HG03280 (cell line): Measurements from ENCODE around the gene SYNGR1.
"Not testable (repeated sequence)": the region's sequence is repeated elsewhere in the genome, so short reads cannot be mapped to it uniquely, and the experiment has no call there.

Source experiments
- ATAC-seq: cut with Tn5 transposase; IDR thresholded peaks from one replicate; pipeline ENCODE4 v1.9.1; 2021; ENCODE audit warnings: mild to moderate bottlenecking, moderate library complexity; ENCODE audit not compliant: unreplicated experiment

Gene SYNGR1

DNA sequence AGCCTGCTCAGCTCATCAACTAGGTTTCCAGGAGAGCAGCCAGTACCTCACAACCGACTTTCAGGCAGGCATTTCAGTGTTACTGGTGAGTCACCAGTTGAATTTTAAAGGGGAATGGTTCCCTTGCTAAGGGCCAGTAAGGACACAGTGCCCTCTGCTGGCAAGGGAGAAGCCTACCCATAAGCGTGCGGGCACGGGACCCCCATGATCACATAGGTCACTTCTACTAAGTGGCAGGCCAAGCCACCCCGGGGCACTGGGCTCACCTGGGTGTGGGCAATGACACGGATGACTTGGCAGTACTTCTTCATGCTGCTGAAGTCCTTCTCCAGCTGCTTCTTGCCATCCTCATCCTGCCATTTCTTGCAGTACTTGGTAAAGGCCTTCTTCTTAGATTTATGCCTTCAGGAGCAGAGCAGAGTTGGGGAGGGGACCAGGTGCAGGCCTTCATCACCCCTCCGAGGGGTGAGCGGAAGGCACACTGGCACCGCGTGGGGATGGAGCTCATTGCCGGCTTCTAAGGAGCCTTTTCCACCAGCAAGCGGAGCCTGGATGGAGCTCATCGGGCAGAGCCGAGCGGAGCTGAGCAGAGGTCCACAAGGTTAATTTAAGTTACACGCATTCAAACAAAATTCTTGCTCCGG is 33.2 kb upstream of the SYNGR1 start:
- ATAC-seq = no peak

DNA sequence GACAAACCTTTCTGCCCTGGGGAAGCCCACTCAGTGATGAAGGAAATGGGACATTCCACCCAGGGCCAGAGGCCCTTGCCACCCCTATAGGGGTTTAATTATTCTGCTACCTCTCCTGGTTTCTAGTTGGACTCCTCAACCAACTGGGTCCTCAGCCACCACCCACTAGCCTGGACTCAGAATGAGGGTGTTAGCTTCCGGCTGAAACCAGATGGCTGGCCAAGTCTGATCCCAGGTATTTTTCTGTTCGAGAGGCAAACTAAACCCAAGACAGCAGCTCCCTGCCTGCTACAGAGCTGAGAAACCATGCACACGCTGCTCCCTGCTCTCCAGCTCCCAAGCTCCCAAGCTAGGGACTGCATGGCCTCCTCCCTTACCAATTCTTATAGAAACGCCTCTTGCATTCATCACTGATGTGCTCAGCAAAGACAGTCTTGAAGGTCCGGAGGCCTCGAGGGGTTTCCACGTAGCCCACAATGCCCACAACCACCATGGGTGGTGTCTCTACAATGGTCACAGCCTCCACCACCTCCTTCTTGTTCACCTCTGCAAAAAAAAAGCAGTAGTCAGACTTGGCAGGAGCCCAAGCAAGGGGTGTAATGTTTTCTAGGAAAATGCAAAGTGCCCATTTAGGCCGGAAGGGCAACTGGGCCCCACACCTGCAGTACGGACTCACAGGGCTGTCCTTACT is 32.6 kb upstream of the SYNGR1 start:
- ATAC-seq = no peak

DNA sequence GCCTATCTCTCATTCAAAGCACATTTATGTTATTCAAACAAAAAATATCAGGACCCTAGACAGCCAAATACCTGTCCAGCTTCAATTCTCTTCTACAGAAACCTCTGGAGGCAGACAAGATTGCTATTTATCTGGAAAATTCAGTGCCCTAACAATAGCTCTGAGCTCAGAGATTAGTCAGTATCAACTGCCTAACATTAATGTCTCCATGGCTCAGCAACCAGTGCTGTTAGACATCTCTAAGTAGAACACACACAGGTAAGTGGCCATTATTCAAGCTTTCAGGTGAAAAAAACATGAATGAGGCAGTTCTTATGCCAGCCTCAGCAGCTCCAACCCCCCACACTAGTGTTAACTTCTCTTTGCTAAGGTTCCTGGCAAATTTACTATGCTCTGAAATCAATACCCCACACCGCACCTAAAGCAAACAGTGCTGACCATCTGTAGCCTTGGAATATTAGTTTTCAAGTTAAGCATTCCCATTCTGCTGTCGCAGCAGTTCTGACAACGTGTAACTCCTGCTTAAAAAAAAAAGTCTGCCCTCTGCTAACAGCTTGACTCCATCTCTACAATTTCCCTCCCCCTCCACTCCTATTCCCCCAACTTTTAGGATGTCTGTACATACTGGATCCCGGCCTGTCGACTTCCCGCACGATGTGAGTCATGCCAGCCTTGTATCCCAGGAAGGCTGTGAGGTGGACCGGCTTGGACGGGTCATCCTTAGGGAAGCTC is 31.9 kb upstream of the SYNGR1 start:
- no peak for ATAC-seq

DNA sequence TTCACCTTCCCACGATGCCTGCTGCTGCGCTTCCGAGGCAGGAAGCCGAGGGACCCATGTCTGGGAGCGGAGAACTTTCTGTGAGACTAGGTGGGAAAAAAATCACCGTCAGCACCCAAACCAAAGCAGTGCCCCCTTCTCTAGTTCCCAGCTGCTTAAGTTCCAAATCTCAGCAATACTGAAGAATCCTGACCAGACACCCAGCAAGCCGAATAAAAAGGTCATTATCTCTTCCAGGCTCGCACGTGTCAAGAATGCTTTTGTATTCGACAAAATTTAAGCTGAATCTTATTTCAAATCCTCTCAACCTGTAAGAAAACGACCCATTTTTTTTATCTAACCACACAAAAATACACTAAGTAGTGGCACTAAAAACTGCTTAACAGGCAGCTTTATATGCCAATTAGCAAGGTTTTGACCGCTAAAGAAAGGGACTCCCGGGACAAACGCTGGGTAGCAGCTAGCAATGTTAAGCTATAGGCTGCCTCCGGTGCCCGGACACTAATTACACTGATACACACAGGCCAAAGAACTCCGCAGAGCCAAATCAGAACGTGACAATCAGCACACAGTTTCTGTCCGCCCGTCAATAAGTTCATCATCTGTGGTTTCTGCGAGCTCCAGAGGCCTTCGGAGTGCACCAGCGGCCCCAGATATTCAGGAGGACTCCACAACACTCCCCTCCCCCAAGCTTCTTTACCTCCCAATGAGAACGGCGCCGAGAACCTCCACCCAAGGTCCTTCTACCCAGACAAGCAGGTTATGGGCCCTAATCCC is 31.1 kb upstream of the SYNGR1 start:
- no peak for ATAC-seq

DNA sequence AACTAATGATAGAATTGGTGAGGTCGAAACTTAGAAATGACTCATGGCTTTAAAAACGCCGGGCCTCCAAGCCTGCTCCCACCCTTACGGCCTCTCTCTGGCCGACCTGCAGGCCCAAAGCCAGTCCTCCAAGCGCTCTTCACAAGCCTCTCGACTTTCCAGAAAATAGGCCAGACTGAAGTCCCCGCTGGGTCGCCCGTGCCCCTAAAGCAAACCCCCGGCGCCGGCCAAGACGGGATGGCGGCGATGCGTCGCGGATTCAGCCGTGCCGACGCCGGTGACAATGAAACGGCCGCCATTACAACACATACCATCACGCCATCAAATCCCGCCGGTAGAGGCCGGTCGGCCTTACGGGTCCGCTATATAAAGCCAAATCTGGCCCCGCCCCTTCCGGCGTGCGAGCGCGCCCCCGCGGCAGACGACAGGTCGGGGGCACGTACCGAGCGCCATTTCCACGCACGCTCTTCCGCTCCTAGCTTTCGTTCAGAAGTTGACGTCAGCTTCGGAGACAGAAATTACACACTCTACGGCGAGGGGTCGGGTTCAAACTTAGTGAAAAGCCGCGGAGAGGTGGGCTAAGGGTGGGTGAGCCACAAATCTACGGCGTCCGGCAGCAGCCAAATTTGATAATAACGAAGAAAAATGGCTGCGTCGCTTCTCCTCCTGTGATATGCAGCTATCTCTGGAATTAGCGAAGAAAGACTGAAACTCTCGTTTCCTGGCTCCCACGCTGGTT is 30.3 kb upstream of the SYNGR1 start, which contains the start of gene RPL3:
TSS of gene RPL3 (minus strand) at position 340 of the 739 bp plus-strand sequence. CDS start at position 314, 26 bp downstream.
- ATAC-seq = peak; percentile 88

DNA sequence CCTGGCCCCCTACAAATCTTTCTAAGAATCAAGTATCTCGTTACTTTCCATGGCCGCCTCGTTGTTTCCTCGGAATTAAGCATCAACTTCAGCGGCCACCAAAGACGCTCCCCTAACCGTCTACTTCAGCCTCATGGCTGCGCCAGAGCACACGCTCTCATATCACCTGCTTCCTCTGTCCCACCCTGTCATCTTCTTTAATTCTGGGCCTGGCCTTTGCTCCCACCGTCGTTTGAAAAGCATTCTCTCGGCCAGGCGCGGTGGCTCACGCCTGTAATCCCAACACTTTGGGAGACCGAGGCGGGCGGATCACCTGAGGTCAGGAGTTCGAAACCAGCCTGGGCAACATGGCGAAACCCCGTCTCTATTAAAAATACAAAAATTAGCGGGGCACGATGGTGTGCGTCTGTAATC is 29.2 kb upstream of the SYNGR1 start:
- ATAC-seq = not testable (repeated sequence)

DNA sequence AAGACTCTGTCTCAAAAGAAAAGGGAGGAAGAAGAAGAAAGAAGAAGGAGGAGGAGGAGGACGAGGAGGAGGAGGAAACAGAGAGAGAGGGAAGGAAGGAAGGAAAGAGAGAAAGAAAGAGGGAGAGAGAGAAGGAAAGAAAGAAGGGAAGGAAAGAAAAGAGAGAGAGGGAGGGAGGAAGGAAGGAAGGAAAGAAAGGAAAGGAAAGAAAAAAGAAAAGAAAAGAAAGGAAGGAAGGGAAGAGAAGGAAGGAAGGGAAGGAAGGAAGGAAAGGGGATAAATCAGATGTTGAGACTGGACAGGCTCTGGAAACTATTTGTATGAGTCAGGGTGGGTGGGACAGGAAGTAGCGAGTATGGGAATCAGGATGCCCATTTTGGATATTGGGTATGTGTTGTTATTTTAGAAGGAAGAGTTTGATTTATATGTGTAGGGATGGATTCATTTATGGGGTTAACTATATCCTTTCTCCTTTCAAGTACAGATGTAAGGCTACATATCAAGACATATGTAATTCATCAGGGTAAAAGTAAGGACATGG is 24.3 kb upstream of the SYNGR1 start:
- ATAC-seq = no peak

DNA sequence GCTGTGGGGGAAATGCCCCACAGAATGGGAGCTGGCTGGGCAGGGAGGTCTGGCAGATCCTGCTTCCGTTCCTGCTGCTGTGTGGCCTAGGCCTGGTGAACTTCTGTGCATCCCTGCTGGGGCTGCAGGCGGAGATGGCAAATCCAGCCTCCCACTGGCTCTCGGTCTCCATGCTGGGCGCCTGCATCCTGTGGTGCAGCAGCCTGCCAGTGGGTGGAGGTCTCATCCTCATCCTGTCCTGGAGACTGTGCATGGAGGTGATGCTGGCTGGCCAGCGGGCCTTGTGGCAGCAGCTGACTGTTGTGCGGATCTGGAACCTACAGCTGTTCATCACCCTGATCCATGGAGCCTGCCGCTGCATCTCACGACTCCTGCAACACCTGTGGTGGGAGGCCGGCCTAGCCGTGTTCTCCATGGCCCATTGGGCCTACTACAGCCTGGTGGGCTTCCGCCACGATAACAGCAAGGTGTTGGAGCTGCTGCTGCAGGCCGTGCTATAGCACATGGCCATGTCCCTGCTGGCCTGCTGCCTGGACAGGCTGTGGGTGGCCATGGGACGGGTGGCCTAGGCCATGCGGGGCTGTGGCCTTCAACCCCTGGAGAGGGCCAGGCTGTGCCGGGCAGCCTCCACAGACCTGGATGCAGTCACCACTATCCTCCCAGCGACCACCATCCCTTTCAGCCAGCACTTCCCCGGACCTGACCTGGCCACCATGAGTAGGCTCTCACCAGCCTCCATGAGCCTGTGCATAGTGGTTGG is 21.6 kb upstream of the SYNGR1 start:
- no peak for ATAC-seq

DNA sequence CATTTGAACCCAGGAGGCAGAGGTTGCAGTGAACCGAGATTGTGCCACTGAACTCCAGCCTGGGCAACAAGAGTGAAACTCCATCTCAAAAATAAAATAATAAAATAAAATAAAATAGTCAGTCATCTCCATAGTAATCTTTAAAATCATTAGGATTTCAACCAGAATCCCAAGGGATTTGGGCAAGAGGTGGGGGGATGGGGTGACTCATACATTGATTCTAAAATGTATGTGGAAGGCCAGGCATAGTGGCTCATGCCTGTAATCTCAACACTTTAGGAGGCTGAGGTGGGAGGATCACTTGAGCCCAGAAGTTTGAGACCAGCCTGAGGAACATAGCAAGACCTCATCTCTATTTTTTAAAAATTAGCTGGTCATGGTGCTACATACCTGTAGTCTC is 19.2 kb upstream of the SYNGR1 start:
- not testable (repeated sequence) for ATAC-seq

DNA sequence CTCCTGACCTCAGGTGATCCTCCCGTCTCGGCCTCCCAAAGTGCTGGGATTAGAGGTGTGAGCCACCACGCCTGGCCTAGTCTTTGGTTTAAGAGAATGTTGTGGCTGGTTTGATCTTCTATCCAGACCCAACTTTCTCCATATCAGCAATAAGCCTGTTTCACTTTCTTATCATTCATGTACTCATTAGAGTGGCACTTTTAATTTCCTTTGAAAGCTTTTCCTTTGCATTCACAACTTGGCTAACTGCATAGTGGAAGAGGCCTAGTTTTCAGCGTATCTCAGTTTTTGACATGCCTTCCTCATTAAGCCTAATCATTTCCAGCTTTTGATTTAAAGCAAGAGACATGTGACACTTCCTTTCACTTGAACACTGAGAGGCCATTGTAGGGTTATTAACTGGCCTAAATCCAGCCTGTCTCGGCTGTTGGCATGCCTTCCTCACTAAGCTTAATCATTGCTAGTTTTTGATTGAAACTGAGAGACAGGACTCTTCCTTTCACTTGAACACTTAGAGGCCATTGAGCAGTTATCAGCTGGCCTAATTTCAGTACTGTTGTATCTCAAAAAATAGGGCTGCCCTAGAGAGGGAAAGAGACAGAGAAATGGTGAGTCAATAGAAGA is 17.2 kb upstream of the SYNGR1 start:
- no peak for ATAC-seq

DNA sequence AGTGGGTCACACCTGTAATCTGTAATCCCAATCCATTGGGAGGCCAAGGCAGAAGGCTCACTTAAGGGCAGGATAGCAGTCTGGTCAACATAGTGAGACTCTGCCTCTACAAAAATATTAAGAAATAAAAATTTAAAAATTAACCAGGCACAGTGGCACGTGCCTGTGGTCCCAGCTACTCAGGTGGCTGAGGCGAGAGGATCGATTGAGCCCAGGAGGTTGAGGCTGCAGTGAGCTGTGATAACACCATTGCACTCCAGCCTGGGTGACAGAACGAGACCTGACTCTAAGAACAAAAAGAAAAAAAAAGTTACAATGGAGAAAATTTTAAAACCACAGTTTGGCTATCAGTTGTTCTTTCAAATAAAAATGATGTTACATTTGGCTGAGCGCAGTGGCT is 13.4 kb upstream of the SYNGR1 start:
- no peak for ATAC-seq

DNA sequence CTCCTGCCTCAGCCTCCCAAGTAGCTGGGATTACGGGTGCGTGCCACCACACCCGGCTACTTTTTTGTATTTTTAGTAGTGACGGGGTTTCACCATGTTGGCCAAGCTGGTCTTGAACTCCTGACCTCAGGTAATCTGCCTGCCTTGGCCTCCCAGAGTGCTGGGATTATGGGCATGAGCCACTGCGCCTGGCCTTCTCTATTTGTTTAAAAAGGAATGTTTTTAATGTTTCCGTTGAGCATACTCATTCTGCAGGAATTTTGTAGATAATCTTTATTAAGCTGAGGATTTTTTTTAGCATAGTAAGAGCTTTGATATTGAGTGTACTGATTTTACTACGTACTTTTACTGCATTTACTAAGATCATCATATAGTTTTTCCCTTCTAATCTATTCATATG is 10.0 kb upstream of the SYNGR1 start:
- ATAC-seq = not testable (repeated sequence)

DNA sequence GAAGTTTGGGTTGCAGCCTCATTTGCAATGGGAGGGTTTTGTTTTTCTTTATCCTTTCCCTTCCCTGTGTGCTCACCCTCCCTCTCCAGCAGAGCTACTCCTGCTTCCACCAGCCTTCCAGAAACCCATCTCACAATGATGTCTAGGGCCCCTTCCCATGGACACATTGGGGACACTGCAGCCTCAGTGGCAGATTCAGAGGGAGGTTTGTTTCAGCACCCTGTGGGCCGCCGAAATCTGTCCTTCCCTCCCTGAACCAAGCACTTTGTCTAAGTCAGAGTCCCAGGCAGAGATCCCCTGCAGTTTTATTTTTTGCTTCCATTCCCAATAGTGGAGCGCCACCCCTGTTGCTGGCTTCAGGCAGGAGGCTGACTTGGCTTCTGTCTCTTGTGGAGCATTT is 8.6 kb upstream of the SYNGR1 start:
- ATAC-seq = no peak

DNA sequence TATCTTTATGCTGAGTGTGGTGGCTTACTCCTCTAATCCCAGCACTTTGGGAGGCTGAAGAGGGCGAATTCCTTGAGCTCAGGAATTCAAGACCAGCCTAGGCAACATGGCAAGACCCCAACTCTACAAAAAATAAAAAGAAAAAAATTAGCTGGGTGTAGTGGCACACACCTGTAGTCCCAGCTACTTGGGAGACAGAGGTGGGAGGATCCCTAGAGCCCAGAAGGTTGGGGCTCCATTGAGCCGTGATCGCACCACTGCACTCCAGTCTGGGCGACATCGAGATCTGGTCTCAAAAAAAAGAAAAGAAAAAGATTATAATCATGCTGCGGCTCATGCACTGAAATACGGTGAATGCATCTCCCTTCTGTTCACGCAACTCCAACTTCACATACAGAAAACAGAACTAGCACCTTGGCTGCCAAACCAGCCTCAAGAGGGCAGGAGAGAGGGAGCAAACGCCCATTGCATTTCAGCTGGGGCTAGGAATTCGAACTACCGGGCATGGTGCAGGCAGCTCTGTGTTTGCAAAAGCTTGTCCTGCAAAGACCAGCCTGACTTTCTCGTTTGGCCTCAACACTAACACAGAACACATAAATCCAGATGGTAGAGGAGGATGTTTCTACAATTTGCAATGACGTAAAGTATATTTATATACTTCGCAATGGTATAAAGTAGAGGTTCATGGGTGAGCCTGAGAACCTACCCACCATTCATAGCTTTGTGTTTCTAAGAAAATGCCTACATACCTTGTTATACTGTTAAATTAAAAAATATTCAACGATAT is 6.3 kb upstream of the SYNGR1 start:
- ATAC-seq = no peak

DNA sequence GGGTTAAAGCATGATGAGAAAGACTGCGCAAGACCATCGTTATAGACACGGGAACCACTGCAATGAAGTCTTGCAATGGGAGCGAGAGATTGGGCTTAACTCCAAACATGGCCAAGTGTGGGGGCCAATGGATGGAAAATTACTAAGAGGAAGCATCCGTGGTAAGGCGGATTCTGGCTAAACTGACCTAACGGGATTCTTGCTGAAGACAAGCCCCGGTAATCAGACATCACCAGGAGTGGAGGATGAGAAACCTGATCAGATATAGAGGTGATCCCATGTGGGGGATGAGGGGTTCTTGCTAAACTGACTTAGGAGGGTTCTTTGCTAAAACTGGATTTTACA is 5.8 kb upstream of the SYNGR1 start:
- no peak for ATAC-seq

DNA sequence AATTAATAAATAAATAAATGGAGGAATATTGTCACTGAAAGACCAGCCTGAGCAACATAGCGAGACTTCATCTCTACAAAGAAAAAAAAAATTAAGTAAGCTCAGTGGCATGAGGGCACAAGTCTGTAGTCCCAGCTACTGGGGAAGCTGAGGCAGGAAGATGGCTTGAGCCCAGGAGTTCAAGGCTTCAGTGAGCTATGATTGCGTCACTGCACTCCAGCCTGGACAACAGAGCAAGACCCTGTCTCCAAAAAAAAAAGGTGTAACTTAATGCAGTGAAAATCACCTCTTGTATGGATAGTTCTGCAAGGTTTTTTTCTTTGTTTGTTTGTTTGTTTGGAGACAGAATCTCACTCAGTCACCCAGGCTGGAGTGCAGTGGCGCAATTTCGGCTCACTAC is 4.6 kb upstream of the SYNGR1 start:
- no peak for ATAC-seq

DNA sequence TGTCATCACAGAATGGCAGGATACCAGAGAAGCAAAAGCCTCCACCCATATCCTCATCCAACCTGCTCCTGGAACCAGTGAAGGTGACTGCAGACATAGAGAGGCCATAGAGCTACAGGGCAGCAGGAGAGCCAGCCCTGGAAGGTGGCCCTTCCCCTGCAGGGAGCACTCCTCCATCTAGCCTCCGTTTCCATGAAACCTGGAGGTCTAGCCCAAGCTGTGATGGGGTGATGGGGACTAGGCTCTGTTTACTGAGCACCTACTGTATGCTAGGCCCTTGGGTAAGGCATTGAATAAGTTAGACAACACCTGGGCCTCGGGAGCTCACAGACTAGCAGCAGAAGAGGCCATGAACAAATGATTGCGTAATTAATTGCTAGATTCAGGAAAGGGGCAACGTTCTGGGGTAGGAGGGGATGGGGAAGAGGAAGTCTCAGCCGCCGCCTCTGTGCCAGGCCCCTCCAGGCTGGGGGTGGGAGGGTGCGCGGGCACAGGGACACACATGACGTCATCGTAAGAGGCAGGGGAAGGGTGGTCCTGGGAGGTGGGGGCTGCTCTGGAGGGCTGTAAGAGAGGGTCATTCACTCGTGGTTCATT is 784 bp upstream of the SYNGR1 start:
- no peak for ATAC-seq

DNA sequence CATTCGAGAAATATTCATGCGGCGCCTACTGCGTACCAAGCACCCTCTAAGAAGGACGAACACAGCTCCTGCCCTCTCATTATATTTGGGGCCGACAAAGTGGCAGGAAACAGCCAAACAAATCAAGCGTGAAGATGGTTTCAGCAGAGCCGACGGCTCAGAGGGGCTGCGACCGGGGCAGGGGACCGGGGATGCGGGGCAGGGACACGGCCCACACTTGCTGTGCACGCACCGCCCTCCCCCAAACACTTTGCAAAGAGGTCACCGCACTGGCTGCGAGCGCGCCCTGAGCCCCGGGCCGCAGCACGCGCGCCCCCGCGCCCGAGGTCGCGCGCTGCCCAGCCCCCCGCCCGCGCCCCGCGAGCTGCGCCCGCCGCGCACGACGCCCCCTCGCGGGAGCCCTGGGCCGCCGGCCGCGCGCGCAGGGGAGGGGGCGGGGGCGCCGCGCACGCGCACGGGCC is 255 bp upstream of the SYNGR1 start:
- no peak for ATAC-seq
